ENCODE results near the gene SCN2B.

Gene SCN2B

DNA sequence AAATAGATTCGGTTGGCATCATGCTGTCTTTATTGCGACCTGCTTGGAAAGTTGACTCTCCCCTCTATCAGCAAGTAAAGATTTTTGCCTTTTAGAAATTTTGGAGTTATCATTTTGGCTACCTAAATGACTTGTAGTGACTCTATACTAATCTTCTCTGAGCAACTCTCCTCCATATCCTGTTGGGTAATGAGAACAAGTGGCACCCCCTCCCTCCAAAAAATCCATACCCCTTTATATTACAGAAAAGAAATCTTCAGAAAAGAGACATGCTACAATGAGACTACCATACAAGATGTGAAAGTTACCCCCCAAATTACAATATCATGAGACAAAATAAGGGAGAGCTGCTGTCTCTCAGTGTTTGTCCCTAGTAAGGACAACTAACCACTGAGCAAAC, 47.1 kb upstream of the SCN2B start:
- Histone ChIP-seq H3K36me3 (ENCODE audit: insufficient read depth, low read length) (no peaks in the 10 kb centered on the region), H3K27me3 (ENCODE audit: insufficient read depth, low read length, poor library complexity, severe bottlenecking) (peaks cover 51% of the 10 kb centered on the region), H3K9me2 (replicated peaks; ENCODE audit: low read depth, low read length) (no peaks in the 10 kb centered on the region), H3K9ac (ENCODE audit: low read depth, low read length, poor library complexity, severe bottlenecking) (no peak overlapping the region), H3F3A (ENCODE audit: low read depth) (no peaks in the 10 kb centered on the region), H2AFZ (ENCODE audit: low read length) (no peak overlapping the region), H3K9me3 (ENCODE audit: insufficient read depth, low read depth, low read length) (no peaks in the 10 kb centered on the region), H3K79me2 (ENCODE audit: insufficient read depth, low read length) (no peaks in the 10 kb centered on the region), H3K4me2 (ENCODE audit: low read depth, low read length, poor library complexity, severe bottlenecking) (no peak overlapping the region), H3K4me1 (ENCODE audit: insufficient read depth, low read length, poor library complexity, severe bottlenecking) (peaks cover 4% of the 10 kb centered on the region), H4K20me1 (ENCODE audit: insufficient read depth, low read length, poor library complexity, severe bottlenecking) (no peaks in the 10 kb centered on the region), H3K4me3 (ENCODE audit: low read length, poor library complexity, severe bottlenecking) (no peak overlapping the region)
- no peak for TF ChIP-seq EZH2phosphoT487 (IDR thresholded peaks at IDR 0.05; ENCODE audit: borderline replicate concordance)
- TF ChIP-seq, protein P1, sequence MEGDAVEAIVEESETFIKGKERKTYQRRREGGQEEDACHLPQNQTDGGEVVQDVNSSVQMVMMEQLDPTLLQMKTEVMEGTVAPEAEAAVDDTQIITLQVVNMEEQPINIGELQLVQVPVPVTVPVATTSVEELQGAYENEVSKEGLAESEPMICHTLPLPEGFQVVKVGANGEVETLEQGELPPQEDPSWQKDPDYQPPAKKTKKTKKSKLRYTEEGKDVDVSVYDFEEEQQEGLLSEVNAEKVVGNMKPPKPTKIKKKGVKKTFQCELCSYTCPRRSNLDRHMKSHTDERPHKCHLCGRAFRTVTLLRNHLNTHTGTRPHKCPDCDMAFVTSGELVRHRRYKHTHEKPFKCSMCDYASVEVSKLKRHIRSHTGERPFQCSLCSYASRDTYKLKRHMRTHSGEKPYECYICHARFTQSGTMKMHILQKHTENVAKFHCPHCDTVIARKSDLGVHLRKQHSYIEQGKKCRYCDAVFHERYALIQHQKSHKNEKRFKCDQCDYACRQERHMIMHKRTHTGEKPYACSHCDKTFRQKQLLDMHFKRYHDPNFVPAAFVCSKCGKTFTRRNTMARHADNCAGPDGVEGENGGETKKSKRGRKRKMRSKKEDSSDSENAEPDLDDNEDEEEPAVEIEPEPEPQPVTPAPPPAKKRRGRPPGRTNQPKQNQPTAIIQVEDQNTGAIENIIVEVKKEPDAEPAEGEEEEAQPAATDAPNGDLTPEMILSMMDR (conservative IDR thresholded peaks at IDR 0.05; ENCODE audit: low read length): no peak

DNA sequence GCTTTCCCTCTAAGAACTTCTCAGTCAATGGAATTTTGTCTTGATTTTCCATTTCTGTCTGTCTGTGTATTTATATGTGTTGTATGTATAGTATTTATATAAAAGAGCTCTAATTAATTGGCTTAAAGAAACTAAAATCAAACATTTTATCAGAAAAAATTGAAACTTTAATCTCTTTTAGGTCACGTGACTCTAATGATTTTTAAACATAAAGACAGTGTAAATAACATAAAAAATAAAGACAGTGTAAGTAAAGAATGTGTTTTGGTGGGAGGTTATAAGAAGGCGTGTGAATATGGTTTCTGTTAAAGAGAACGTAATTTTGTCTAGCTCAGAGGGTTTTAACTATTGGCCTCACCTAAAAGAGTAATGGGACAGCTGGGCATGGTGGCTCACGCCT, 46.0 kb upstream of the SCN2B start:
- H3K4me3 ChIP-seq (ENCODE audit: low read length, poor library complexity, severe bottlenecking): no peak overlapping the region
- H3K4me1 ChIP-seq (ENCODE audit: insufficient read depth, low read length, poor library complexity, severe bottlenecking): no peaks in the 10 kb centered on the region

DNA sequence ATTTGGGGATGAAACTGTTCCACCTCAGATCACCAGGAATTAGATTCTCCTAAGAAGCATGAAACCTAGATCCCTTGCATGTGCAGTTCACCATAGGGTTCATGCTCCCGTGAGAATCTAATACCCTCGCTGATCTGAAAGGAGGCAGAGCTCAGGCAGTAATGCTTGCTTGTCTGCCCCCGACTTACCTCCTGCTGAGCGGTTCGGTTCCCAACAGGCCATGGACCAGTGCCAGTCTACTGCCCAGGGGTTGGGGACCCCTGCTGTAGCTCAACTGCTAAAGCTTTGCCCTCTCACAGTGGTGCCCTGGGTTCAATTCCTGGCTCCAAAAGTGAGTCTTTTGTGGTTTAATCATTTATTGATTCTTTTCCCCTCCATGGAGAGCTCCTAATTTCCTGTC, 45.0 kb upstream of the SCN2B start:
- H3K36me3 ChIP-seq (ENCODE audit: insufficient read depth, low read length): no peaks in the 10 kb centered on the region
- no peaks in the 10 kb centered on the region for H3K79me2 ChIP-seq (ENCODE audit: insufficient read depth, low read length)
- H3K27me3 ChIP-seq (ENCODE audit: insufficient read depth, low read length, poor library complexity, severe bottlenecking): peaks cover 51% of the 10 kb centered on the region
- no peak overlapping the region for H3K9ac ChIP-seq (ENCODE audit: low read depth, low read length, poor library complexity, severe bottlenecking)
- H3K9me2 ChIP-seq (replicated peaks; ENCODE audit: low read depth, low read length): no peaks in the 10 kb centered on the region
- no peaks in the 10 kb centered on the region for H3F3A ChIP-seq (ENCODE audit: low read depth)
- H3K4me2 ChIP-seq (ENCODE audit: low read depth, low read length, poor library complexity, severe bottlenecking): no peak overlapping the region
- no peaks in the 10 kb centered on the region for H3K4me1 ChIP-seq (ENCODE audit: insufficient read depth, low read length, poor library complexity, severe bottlenecking)
- TF ChIP-seq, protein P1 (conservative IDR thresholded peaks at IDR 0.05; ENCODE audit: low read length): no peak
- H3K9me3 ChIP-seq (ENCODE audit: insufficient read depth, low read depth, low read length): no peaks in the 10 kb centered on the region
- no peak overlapping the region for H2AFZ ChIP-seq (ENCODE audit: low read length)
- no peak overlapping the region for H3K4me3 ChIP-seq (ENCODE audit: low read length, poor library complexity, severe bottlenecking)
- no peaks in the 10 kb centered on the region for H4K20me1 ChIP-seq (ENCODE audit: insufficient read depth, low read length, poor library complexity, severe bottlenecking)

More for the DNA sequence above, 46.0 kb upstream of the SCN2B start:
- Histone ChIP-seq H2AFZ (ENCODE audit: low read length) (no peak overlapping the region), H3K9me3 (ENCODE audit: insufficient read depth, low read depth, low read length) (no peaks in the 10 kb centered on the region), H3K9me2 (replicated peaks; ENCODE audit: low read depth, low read length) (no peaks in the 10 kb centered on the region), H3K4me2 (ENCODE audit: low read depth, low read length, poor library complexity, severe bottlenecking) (no peak overlapping the region), H4K20me1 (ENCODE audit: insufficient read depth, low read length, poor library complexity, severe bottlenecking) (no peaks in the 10 kb centered on the region), H3K36me3 (ENCODE audit: insufficient read depth, low read length) (no peaks in the 10 kb centered on the region), H3K27me3 (ENCODE audit: insufficient read depth, low read length, poor library complexity, severe bottlenecking) (peaks cover 51% of the 10 kb centered on the region), H3K79me2 (ENCODE audit: insufficient read depth, low read length) (no peaks in the 10 kb centered on the region), H3F3A (ENCODE audit: low read depth) (no peaks in the 10 kb centered on the region), H3K9ac (ENCODE audit: low read depth, low read length, poor library complexity, severe bottlenecking) (no peak overlapping the region)
- TF ChIP-seq, protein P1 (conservative IDR thresholded peaks at IDR 0.05; ENCODE audit: low read length): no peak
- no peak for TF ChIP-seq EZH2phosphoT487 (IDR thresholded peaks at IDR 0.05; ENCODE audit: borderline replicate concordance)

Measured in Loucy (cell line).